ENCODE results near the gene TMBIM6.

TMBIM6 gene

DNA sequence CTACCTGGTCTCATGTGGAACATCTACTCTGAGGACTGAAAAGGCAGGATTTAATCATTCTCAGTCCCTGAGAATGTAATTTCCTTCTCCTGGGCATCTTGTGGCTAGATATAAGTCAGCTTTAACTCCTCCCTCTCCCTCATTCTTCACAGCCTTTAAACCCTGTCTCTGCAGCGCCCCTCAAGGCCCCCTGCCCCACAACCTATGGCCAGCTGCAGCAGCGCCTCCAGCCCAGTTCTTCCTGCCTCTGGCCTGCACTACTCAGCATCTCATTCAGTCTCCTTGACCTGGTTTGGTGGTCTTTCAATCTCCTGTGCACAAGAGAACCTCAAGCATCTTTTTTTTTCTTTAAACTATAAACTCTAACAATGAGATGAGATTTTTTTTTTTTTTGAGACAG, 57.6 kb downstream of the TMBIM6 start:
- no peak for DNase-seq

DNA sequence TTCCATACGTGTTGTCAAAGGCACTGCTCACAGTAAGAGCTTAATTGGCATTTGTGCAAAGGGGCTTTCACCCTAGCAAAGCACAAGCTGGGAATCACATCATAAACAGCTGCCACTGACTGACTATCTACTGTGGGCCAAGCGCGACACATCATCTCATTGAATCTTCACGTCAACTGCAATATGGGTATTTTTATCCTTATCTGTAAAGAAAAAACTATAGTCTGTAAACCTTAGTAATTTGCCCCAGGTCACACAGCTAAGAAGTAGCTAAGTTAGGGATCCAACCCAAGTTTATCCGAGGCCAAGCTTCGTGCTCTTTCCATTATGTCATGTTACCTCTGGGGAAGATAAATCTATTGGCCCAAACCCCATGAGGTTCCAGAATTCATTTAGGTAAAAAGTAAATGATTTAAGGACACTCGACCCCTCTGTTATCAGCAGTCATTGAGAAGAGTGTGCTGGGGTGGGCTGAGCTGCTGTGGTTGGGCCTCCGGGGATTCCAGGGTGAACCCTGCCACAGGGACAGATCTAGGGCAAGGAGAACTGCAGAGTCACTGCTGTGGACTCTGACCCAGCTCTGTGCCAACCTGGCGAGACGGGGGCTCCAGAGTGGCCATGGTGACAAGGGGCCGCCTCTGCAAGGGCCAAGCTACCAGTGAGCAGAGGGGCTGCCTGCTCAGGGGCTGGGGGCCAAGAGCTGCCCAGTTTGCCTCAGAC, 59.2 kb downstream of the TMBIM6 start:
- DNase-seq, result no peak

GRCh38 chr12:49801141-49802063, 60.0 kb downstream of the TMBIM6 start:
- DNase-seq, result no peak

DNA sequence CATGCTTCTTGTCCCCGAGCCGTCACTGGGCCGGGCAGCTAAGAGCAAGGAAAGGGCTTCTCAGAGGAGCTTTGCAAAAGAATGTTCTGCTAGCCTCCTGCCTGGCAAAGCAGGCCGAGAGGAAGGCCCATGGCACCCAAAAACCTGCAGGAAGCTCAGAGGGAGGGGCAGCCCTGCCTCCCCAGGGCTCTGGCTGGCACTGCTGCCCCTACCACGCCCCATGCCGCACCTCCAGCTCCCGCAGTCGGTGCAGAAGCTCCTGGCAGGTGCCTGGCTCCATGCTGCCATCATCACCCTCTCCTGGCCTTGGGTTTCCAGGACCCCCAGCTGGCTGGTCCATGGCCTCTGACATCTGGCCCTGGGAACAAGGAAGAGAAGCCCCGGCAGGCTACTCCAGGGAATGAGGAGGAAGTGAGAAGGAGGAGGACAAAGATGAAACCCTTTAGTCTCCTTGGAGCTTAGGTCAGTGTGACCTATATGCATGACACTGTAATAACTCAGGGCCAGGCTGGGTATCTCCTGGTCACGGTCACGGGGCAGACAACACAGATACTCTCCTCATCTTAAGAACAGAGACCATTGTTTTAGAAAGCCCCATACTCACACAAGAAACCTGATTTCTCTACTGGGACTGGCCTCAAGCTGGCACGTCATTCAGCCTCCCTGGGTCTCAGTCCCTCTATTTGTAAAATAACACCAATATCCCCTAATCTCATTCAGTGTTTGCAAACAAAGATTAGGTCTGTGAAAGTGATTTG, 62.5 kb downstream of the TMBIM6 start:
- DNase-seq, result no peak

DNA sequence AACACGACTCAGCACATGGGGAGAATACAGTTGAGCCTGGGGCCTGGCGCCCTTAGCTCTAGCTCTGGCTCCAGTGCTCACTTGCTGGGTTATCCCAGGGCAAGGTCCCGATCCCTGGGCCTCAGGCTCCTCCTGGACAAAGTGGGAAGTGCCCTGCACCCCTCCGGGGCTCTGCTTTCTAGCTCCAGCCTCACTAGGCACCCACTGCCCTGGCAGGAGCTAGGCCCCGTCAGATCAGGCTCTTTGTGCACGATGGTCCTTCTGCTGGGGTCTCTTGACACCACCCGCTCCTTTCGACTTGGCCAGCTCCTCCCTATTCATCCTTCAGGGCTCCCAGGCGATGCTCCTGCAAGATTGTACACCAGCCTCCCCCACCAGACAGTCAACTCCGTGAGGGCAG, 63.5 kb downstream of the TMBIM6 start:
- DNase-seq, result no peak

DNA sequence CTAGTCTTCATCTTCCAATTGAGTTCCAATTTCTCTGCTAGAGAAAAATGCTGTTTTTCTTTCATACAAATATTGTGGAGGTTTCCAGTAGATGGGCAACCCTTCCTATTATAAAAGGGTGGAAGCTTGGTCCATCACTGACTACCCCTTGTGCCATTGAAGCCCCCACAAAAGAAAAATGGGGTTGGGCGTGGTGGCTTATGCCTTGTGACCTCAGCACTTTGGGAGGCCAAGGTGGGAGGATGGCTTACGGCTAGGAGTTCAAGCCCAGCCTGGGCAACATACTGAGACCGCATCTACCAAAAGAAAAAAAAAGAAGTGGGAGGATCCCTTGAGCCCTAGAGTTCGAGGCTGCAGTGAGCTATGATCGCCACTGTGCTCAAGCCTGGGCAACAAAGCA, 64.1 kb downstream of the TMBIM6 start:
- no peak for DNase-seq

- DNase-seq, result no peak
Measured at GRCh38 chr12:49806321-49806813, 65.0 kb downstream of the TMBIM6 start.

DNA sequence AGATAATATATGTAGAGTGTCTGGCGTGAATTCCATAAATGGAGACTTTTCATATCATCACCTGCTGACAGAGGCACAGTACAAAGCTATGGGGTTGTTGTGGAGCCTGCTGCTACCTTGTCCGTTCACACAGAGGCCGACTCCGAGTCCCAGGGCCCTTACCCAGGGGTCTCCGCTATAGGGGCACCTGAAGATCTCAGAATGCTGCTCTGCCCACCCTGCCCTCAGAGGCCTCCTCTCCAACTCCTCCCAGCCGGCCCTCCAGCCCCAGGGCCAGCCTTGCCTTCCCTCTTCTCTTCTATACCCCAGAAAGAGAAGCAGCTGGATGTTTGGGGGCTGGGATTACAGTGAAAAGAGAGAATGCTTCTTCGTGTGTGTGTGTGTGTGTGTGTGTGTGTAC, 65.5 kb downstream of the TMBIM6 start:
- DNase-seq, result no peak

DNA sequence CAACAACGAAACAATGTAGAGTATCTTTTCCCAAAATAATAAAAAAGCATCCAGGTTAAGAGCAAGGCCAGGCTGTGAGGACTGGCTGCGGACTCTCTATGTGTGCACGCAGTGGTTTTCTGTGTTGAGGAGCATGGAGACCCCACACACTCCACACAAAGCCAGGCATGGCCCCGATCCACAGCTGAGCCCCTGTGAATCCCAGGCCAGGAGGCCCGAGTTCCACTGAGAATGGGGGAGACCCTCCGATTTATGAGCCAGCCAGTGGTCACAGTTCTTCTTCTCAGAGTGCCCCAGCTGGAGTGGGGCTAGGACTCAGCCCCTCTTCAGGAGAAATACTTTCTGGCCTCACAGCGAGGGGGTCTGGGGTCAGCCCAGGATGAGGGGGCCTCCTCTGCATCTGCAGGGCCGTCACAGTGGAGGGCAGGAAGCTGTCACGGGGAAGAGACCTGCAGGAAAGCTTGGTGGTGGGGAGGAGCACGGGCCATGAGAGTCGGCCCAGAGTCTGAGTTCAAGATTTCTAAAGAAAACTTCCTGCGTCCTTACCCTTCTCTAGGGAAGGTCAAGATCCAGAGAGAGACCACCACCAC, 66.7 kb downstream of the TMBIM6 start:
- no peak for DNase-seq

- no peak for DNase-seq
Measured at GRCh38 chr12:49808686-49809380, 67.5 kb downstream of the TMBIM6 start.

DNA sequence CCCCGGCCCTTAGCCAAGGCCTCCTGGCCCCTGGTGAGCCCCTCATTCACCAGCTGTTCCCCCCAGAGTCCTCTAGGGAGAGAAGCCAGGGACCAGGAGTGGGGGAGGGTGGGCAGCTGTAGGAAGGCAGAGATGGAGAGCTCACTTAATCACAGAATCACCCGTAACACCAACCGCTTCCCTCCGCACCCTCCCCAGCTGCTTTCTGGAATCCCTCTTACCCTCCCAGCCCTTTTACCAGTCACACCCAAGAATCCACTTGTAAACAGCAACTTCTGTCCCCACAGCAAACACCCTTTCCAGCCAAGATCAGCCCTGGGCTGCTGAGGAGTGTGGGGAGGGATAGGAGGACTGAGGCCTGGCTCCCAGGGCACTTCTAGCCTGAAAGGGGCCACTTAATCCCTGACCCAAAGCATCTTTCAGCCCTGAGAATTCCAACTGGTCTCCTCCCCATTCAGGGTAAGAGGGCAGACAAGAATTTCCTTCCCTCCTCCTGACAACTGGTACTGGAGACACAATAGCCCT, 68.1 kb downstream of the TMBIM6 start:
- no peak for DNase-seq

DNA sequence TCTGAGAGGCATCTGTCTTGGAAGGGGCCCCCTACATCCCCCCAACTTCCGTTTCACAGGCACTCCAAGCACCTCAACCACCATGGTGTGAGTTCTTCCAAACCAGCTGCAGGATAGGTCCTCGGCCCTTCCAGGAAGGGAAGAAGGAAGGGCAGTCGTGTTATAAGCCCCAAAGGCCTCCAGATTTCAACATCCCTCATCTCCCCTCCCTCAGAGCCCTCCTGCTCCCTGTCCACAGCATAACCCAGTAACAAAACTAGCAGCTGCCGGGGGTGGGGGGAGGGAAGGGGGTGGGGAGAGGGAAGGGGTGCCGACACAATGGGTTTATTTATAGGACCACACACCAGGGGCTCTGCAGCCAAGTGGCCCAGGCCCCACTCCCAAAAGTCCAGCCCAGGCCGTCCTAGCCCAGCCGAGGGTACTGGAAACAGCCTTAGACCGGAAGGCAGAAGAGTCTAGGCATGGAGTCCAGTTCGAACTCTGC, 68.6 kb downstream of the TMBIM6 start:
- no peak for DNase-seq

- no peak for DNase-seq
Measured at GRCh38 chr12:49811136-49811535, 69.8 kb downstream of the TMBIM6 start.

DNA sequence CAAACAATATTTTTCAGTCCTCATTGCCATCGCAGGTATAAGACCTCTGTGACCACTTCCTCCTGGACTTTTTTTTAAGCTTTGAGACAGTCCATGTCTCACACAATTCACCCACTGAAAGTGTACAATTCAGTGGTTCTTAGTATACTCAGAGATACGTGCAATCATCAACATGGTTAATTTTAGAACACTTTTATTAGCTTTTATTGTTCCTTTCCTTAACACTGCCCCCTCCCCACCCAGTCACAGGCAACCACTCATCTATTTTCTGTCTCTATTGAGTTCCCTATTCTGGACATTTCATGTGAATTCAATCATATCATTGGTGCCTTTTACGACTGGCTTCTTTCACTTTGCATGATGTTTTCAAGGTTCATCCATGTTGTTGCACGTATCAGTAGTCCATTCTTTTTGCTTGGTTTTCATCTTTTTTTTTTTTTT, 70.6 kb downstream of the TMBIM6 start:
- DNase-seq, result no peak

DNA sequence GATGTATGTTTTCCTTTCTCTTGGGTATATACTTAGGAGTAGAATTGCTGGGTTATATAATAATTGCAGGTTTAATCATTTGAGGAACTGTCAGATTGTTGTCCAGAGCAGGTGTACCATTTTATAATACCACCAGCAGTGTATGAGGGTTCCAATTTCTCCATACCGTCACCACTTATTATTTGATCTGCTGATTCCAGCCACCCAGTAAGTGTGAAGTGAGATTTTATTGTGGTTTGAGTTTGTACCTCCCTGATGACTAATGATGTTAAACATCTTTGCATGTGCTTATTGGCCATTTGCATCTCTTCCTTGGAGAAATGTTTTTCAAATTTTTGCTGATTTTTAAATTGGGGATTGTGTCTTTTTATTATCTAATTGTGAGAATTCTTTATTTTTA, 71.8 kb downstream of the TMBIM6 start:
- no peak for DNase-seq

Measured in effector CD8-positive, alpha-beta T cell (primary cell).